ENCODE measurements around the gene TFEC.

Gene TFEC

GRCh38 chr7:115995701-115996100 lies 34.9 kb downstream of the TFEC start:
- DNase-seq (ENCODE audit: low read depth): no peak
- no peak for TF ChIP-seq CTCF (IDR thresholded peaks at IDR 0.05; ENCODE audit: low read depth, low read length, missing control alignments)
- in situ Hi-C loops (cut with HindIII; ENCODE audit: low sequenced_read_pairs): no loop called here
- H3K4me3 ChIP-seq (ENCODE audit: low read depth, low read length): no peak overlapping the region

DNA sequence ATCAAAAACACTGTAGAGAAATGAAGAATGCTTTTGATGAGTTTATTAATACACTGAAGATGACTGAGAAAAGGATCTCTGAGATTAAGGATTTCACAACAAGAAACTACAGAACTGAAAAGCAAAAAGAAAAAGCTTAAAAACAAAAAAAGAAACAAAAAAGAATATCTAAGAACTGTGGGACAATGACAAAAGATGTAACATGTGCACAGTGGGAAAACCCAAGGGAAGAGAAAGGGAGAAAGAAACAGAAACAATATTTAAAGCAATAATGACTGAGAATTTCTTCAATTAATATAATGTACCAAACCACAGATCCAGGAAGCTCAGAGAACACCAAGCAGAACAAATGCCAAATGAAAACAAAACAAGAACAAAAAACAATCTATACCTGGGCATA lies 42.2 kb downstream of the TFEC start:
- no peak overlapping the region for H3K4me3 ChIP-seq (ENCODE audit: low read depth, low read length)
- no peak for DNase-seq (ENCODE audit: low read depth)
- TF ChIP-seq CTCF (IDR thresholded peaks at IDR 0.05; ENCODE audit: low read depth, low read length, missing control alignments): no peak
- in situ Hi-C loops (cut with HindIII; ENCODE audit: low sequenced_read_pairs): no loop called here

DNA sequence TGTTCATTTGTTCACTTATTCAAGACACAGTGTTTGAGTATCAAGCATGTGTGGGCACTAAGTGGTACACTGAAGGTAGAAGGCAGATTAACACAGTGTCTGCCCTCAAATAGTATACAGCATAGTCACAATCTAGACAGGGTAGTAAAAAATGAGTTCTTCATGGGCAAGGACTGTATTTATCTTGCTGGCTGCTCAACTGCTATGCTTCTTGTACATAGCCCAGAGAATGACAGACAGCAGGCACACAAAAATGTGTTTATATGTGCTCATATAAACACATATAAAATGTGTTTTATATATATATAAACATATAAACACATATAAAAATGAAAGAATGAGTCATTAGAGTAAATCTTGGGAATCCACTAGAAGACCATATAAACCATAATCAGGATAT lies 43.1 kb downstream of the TFEC start:
- in situ Hi-C loops (cut with HindIII; ENCODE audit: low sequenced_read_pairs): no loop called here
- TF ChIP-seq CTCF (IDR thresholded peaks at IDR 0.05; ENCODE audit: low read depth, low read length, missing control alignments): no peak
- H3K4me3 ChIP-seq (ENCODE audit: low read depth, low read length): no peak overlapping the region
- DNase-seq (ENCODE audit: low read depth): no peak

DNA sequence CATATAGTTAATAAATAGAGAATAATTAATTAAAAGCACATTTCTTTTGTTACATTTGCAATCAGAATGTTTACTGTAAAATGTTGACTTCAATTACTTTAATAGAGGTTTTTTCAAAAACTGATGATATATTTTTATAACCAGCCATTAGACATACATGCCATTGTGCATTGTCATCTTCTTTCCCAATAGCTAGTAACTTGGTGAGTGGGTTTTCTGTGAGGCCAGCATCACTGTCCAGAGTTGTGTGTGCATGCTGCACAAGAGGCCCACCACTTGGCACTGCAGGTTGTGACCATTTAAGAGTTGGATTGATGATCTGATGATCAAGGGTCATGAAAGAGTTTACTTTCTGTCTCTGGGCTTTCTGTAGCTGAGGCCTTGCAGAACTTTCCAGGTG lies 46.5 kb downstream of the TFEC start:
- no peak for TF ChIP-seq CTCF (IDR thresholded peaks at IDR 0.05; ENCODE audit: low read depth, low read length, missing control alignments)
- no peak for DNase-seq (ENCODE audit: low read depth)
- in situ Hi-C loops (cut with HindIII; ENCODE audit: low sequenced_read_pairs): no loop called here
- no peak overlapping the region for H3K4me3 ChIP-seq (ENCODE audit: low read depth, low read length)

- TF ChIP-seq CTCF (IDR thresholded peaks at IDR 0.05; ENCODE audit: low read depth, low read length, missing control alignments): no peak
- H3K4me3 ChIP-seq (ENCODE audit: low read depth, low read length): no peak overlapping the region
- in situ Hi-C loops (cut with HindIII; ENCODE audit: low sequenced_read_pairs): no loop called here
- DNase-seq (ENCODE audit: low read depth): no peak
These were observed 50.4 kb downstream of the TFEC start for GRCh38 chr7:115980159-115980558.

GRCh38 chr7:115976651-115977050 lies 53.9 kb downstream of the TFEC start:
- no peak overlapping the region for H3K4me3 ChIP-seq (ENCODE audit: low read depth, low read length)
- DNase-seq (ENCODE audit: low read depth): no peak
- in situ Hi-C loops (cut with HindIII; ENCODE audit: low sequenced_read_pairs): no loop called here
- TF ChIP-seq CTCF (IDR thresholded peaks at IDR 0.05; ENCODE audit: low read depth, low read length, missing control alignments): no peak

DNA sequence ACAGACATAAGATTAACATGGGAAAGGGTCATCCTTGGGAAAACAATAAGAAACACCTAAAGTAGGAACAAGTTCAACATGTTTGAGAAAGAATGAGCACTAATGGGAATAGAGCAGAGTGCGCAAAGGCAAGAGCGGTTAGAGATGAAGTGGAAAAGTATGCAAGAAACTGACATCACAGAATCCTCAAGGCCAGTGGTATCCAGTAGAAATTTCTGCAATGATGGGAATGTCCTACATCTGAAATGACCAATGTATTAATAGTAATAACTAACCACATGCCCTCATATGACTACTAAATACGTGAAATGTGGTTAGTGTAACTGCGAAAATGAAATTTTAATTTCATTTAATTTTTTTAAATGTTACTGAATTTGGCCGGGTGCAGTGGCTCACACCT lies 54.8 kb downstream of the TFEC start:
- TF ChIP-seq CTCF (IDR thresholded peaks at IDR 0.05; ENCODE audit: low read depth, low read length, missing control alignments): no peak
- H3K4me3 ChIP-seq (ENCODE audit: low read depth, low read length): no peak overlapping the region
- in situ Hi-C loops (cut with HindIII; ENCODE audit: low sequenced_read_pairs): no loop called here
- no peak for DNase-seq (ENCODE audit: low read depth)

All from astrocyte of the cerebellum (primary cell).